BJ (cell line): ENCODE results near the gene SDSL. TPM values are rescaled to one million over a fixed set of nuclear protein-coding genes. Genes with fewer than 3 reads are reported as not detected.

Source experiments
- CTCF ChIA-PET: fragments of 350-600 bp; formaldehyde crosslinking; extraction: SDS; loops from one replicate; lab custom pipeline; 2021; ENCODE audit warnings: antibody characterized with exemption, inconsistent platforms; lab: Yijun Ruan, JAX
- POLR2A ChIA-PET: fragments of 300-600 bp; sonication (Branson Sonifier 250); formaldehyde crosslinking; extraction: SDS; loops from one replicate; lab custom pipeline; 2021; ENCODE audit warnings: antibody characterized with exemption; lab: Charles Lee
- DNase-seq: peaks from one replicate; pipeline ENCODE4 v3.0.0-alpha.2; 2011; ENCODE audit warnings: low read depth
- H3K27me3 ChIP-seq: 2 replicates; pipeline ENCODE4 v1.6.0; 2011; ENCODE audit warnings: low read length; ENCODE audit not compliant: control insufficient read depth, insufficient read depth
- H3K36me3 ChIP-seq: 2 replicates; pipeline ENCODE4 v1.5.1; 2011; ENCODE audit warnings: low read length; ENCODE audit not compliant: control insufficient read depth, insufficient read depth
- H3K4me3 ChIP-seq: 2 replicates; pipeline ENCODE4 v1.5.1; 2011; ENCODE audit warnings: low read depth, mild to moderate bottlenecking, control low read depth, low read length
- CTCF ChIP-seq: IDR thresholded peaks from 2 replicates; pipeline ENCODE4 v1.5.1; 2011; ENCODE audit warnings: low read depth, mild to moderate bottlenecking, control low read depth, inconsistent platforms, low read length, moderate library complexity; ENCODE audit not compliant: insufficient read depth
- polyA plus RNA-seq: library from polyadenylated mRNA; depleted of rRNA; stranded (reverse); fragments of >200 nt; gene quantifications from 2 replicates; pipeline ENCODE4 v1.2.3, GENCODE V29; 2011

The SDSL gene
- polyA plus RNA-seq, 1 experiment: 13.2 TPM

DNA sequence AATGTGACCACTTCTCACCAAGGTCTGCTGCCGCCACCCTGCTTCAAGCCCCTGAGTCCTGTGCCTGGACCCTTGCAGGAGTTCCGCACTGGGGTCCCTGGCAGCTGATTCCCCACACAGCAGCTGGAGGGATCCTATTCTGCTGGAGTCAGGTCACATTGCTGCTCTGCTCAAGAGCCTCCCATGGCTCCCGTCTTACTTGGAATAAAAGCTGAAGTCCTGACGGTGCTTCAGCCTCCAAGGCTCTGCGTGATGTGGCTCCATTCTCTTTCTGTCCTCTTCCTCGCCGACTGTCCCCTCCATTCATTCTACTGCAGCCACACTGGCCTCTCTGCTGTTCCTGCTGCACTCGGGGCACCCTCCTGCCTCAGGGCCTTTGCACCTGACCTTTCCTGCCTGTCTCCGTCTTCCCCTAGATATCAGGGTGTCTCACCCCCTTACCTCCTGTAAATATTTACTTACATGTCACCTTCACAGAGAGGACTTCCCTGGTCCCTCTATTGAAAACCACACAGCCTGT is 7.6 kb upstream of the SDSL start:
- TF ChIP-seq CTCF: no peak
- Histone ChIP-seq H3K36me3 (no peaks in the 10 kb centered on the region), H3K27me3 (peaks cover 3% of the 10 kb centered on the region; the same call in 1 of the 2 replicates), H3K4me3 (no peak overlapping the region)
- CTCF ChIA-PET: interaction anchor here (0.9 kb wide), 1 partner anchor 53 kb away, joined by 3 read pairs; no protein-coding TSS in a partner anchor
- no peak for DNase-seq
- POLR2A ChIA-PET: interaction anchor here (1.0 kb wide), 1 partner anchor 1947 kb away, joined by 11 read pairs; no protein-coding TSS in a partner anchor

DNA sequence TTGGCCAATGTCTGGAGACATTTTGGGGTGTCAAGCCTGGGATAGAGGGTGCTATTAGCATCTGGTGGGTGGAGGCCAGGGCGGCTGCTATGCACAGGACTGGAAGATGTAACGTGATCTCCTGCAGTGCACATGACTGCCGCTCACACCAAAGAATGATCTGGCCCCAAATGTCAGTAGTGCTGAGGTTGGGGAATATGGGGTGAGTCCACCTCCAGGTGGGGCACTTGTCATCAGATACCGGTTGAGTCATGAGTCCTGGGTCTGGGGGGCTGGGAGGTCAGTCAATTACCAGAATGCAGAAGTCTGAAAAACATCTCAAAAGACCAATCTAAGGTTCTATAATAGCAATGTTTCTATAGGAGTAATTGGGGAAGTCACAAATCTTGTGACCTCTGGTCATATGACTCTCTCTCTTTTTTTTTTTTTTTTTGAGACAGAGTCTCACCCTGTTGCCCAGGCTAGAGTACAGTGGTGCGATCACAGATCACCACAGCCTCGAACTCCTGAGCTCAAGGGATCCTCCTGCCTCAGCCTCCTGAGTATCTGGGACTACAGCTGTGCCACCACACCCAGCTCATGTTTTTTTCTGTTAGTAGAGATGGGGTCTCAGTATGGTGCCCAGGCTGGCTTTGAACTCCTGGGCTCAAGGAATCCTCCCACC is 6.0 kb upstream of the SDSL start:
- ChIA-PET CTCF (interaction anchor here (1.3 kb wide), 1 partner anchor 9 kb away, joined by 4 read pairs; no protein-coding TSS in a partner anchor), POLR2A (no interaction called here)
- DNase-seq: no peak
- H3K4me3 ChIP-seq: no peak overlapping the region
- H3K27me3 ChIP-seq: peaks cover 2% of the 10 kb centered on the region; the same call in 1 of the 2 replicates
- TF ChIP-seq CTCF: no peak
- H3K36me3 ChIP-seq: no peaks in the 10 kb centered on the region

DNA sequence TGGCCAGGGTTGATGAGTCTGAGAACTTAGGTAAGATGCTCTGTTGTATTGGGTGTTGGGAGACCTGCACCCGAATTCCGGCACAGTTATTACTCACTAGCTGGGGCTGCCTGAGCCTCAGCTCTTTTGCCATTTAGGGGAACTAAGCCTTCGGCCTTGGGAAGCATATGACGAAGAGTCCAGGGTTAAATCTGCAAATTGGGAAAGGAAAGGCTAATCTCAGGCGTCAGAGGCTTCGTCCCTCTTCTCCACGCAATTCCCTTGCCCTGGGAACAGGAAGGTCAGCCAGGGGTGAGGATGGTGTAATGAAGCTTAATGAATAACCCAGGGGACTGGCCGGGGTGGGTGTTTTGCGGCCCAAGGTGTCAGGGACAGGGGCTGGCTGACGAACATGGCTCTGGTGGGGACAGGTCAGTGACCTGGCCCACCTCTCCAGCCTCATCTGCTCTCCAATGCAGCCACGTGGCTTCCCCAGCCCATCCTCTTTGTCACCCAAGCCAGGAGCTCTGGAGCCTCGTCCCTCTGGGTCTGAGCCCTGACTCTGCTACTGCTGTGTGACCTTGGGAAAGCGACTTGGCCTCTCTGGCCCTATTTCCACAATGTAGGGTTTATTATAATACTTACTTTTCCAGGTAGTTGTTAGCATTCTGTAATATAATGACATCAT is 3.8 kb upstream of the SDSL start:
- H3K4me3 ChIP-seq: no peak overlapping the region
- TF ChIP-seq CTCF: no peak
- ChIA-PET CTCF (interaction anchor here (0.7 to 1.0 kb wide), 4 partner anchors 10 to 56 kb away, joined by 3 read pairs; no protein-coding TSS in a partner anchor), POLR2A (no interaction called here)
- H3K27me3 ChIP-seq: peaks cover 2% of the 10 kb centered on the region; the same call in 1 of the 2 replicates
- DNase-seq: no peak
- H3K36me3 ChIP-seq: no peaks in the 10 kb centered on the region

- Histone ChIP-seq H3K4me3 (no peak overlapping the region), H3K27me3 (peaks cover 2% of the 10 kb centered on the region; the same call in 1 of the 2 replicates), H3K36me3 (no peaks in the 10 kb centered on the region)
- no peak for TF ChIP-seq CTCF
- POLR2A ChIA-PET: no interaction called here
- DNase-seq: no peak
- CTCF ChIA-PET: interaction anchor here (1.1 to 1.3 kb wide), 3 partner anchors 11 to 110 kb away, joined by 3 read pairs; no protein-coding TSS in a partner anchor
Measured at GRCh38 chr12:113420996-113421595, 1.1 kb upstream of the SDSL start.
